Stimulated activated CD4-positive, alpha-beta T cell treated with anti-CD3 and anti-CD28 coated beads, Interleukin-12 subunit alpha, Interleukin-12 subunit beta, amount 100 ng/mL, for 4 hours (primary cell): ENCODE results near the gene MROH9.

Source experiments
- DNase-seq: peaks from one replicate; pipeline ENCODE4 v3.0.0-alpha.2; 2020

The MROH9 gene

DNA sequence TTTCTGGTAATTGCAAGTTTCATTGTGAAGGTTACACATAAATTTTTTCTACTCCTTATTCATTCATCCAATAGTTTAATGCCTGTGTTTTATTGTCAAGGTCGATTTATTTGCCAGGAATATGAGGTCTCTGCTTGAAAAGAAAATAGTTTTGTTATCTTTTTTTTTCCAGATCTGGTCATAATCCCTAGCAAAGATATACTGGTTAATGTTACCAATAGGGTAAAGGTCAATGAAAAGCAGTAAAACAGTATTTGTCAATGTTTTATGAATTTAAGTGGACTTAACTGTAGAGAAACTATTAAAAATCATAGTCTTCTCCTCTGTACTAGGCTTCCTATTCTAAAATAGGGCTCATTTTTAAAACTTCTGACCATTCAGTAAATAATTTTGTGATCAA is 147.3 kb downstream of the MROH9 start:
- DNase-seq, result no peak

DNA sequence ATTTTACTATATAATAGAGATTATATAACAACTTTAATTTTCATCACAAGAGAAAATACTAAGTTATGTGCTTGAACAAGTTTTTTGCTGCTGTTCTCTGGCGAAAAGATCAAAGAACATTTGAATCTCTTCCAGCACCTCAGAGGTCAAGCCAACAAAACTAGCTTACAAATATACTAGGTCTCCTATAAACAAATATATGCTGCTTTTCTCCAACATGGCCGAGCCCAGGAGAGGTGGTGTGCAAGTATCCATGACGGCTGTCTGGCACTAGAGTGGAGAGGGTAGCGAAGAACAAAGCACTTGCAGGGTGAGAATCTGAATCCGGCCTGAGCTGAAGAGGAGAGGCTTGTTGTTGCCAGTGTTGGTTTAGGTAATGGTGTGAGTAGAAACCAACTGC is 147.9 kb downstream of the MROH9 start:
- DNase-seq, result no peak

DNA sequence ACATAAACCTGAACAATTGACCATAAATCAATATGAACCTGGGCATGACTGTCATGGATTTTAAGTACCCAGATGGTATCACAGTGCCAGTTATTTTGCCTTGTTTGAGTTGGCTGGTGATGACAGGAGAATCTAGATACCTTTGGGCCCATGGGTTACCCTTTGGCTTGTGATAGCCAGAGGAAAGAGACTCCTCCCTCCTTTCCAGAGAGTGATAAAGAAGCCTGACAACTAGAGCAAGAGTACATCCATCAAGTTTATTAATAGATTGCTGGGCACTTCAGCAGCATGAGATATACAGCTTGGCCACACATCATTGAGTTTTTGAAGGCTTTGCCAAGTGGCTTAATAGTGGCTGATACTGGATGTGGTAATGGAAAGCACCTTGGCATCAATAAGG is 148.8 kb downstream of the MROH9 start:
- no peak for DNase-seq

DNA sequence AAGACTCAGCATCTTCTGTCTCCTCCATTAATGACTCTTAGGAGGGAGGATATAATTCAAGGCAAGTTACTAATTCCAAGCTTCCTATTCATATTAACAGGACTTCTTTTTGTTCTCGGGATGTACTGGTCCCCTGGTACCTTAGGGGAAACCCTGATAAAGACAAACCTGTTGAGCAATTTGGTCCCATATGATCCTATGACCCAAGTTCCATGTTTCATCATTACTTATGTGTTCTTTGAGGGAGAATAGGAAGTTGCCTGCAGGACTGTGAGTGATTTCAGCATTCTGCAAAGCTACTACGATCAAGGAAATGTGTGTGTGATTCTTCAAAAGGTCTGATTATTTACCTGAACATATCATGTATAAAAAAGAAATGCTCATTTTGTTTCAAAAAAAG is 149.5 kb downstream of the MROH9 start:
- no peak for DNase-seq

DNA sequence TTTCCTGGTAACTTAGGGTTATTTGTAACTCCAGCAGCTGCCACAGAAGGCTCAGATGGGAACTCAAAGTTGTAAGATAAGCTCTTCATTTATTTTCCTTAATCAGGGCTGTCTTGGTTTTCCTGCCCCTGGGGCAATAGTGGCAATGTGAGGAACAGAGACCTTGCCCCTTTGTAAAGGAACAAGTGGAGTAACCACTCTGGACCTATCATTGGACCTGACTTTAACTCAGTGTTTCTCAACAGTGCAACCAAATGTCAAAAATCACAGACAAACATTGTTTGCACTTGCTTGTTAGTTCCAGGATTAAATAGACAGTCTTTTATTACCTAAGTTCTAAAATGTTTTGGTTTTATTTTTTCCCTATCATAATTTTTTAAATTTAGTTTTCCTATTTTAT is 152.6 kb downstream of the MROH9 start:
- no peak for DNase-seq

DNA sequence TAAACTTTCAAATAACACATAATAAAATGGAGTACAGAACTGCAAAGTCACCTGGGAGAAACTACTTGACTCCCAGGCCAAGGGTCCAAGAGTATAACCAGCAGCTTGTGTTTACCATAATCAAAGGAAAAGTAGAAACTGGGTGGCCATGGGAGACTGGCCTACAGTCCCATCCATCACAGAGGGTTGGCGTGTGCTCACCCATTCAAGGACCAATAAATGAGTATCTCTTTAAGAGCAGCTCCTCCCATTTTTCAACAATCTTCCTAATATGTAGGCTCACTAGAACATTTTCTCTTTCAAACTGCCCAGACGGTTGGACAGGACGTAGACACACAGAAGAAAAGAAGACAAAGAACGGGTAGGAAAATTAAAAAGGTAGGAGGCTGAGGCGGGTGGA is 155.3 kb downstream of the MROH9 start, which contains the start of gene FMO3:
Gene FMO3, plus strand, starts transcription at position 302 of the 400 bp plus-strand sequence. CDS start 1,754 bp downstream, outside the sequence.
- no peak for DNase-seq

DNA sequence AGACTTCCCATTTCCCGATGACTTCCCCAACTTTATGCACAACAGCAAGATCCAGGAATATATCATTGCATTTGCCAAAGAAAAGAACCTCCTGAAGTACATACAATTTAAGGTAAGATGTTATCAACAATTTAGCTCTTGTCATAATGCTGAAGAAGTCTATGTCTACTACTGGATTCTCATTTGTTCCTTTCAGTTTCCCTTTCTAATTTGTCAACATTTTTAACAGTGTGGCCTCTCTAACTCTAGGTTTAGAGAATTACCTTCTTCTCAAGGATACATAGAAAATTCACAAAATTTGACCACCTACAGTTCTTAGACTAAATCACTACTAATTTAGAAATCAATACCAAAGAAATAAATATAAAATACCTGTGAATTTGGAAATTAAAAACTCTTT is 168.5 kb downstream of the MROH9 start:
- DNase-seq, result no peak

DNA sequence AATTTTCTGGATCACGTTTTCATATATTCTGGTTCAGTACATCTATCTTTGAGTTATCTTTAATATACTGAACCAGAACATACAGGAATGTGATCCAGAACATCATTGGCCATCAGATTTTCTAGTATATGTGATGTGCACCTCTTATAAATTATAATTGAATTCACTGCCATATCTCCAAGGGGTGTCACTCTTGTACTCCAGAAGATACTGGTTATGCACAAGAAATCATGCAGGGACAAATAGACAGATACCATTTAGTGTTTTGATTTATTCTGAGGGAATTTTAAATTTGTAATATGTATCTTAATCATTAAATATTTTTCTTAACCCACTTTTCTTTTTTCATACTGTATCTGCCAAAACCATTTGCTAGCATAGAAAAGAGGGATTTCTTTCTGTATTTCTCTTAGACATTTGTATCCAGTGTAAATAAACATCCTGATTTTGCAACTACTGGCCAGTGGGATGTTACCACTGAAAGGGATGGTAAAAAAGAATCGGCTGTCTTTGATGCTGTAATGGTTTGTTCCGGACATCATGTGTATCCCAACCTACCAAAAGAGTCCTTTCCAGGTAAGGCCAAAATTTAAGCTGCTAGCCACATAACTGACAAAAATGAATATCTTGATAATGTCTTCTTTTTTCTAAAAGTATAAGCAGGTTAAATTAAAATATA is 172.1 kb downstream of the MROH9 start:
- no peak for DNase-seq

DNA sequence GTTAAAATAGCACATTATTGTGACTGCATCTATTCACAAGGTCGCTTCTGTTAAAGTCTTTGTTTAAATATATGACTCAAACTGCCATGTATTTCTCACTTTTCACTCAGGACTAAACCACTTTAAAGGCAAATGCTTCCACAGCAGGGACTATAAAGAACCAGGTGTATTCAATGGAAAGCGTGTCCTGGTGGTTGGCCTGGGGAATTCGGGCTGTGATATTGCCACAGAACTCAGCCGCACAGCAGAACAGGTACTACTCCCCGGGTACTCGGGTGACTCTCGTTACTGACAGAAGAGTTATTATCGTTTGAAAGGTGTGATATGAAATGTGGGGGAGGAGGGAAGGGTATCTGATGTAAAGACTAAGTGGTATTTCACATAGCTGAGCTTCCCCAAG is 172.6 kb downstream of the MROH9 start:
- DNase-seq, result no peak

DNA sequence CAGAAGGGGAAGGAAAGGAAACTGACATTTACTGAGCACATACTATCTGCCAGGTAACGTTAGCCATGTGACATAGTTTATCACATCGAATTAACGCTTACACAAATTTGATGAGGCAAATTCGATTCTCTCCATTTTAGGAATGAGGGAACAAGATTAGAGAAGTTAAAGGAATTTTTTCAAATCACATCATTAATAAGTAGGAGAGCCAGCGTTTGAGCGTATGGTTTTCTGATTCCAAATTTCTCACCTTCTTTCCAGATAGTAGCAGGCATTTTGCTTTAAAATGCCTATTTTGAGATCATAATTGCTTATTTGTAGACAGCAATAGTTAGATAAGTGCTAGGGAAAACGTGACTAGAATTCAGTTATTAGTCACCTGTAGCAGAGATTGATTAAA is 174.6 kb downstream of the MROH9 start:
- DNase-seq, result no peak

DNA sequence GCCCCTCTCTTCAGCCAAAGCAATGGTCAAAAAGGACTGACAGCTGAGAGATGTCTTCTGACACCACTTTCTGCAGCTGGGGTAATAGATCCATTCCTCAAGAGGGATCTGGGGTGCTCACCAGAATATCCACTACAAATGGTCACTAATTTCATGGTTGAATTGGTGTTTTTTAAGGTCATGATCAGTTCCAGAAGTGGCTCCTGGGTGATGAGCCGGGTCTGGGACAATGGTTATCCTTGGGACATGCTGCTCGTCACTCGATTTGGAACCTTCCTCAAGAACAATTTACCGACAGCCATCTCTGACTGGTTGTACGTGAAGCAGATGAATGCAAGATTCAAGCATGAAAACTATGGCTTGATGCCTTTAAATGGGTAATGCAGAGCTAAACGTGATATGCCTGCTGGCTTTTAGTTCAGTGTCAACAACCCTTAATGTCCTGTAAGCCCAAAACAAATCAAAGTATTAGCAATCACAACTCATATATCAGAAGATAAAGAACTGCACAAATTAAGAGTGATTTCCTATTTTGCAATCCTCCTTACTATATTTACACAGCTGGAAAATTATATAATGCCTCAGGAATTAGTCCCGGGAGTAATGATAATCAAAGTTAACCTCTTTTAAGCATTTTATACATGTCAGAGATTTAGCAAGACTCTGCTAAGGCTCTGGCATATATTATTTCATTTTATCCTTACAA is 175.4 kb downstream of the MROH9 start:
- DNase-seq, result no peak

DNA sequence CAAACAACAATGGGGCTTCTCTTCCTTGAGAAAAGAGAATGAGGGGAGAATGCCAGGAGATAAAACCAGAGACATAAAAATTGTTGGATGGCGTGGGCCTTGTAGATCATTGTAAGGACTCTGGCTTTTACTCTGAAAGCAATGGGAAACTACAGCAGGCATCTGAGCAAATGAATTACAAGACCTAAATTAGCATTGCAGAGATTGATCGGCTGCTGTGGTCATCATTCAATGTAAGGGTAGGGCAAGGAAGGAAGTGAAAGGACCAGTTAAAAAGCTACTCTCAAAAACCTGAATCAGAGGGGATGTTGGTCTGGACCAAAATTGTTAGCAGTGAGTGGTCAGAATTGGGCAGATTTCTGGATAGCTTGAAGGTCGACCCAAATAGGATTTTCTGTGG is 176.8 kb downstream of the MROH9 start:
- no peak for DNase-seq

DNA sequence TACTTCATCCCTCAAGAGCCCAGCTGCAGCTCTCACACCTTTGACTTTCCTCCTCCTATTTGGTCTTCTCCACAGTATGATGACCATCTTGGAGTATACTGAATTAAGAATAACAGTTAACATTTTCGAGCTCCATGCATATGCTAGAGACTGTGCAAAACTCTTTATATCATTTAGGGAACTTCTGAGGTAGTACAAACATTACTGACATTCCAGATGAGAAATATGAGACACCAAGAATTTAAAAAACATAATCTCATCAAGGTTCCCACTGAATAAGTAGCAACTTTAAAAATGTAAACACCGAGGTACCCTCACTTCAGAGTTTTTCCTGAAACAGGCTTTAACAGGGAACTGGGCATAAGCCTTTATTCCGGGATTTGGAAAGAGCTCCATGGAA is 178.0 kb downstream of the MROH9 start:
- DNase-seq, result no peak
